Osteocyte (in vitro differentiated cells): ENCODE measurements around the gene MLX. TPM values are rescaled to one million over a fixed set of nuclear protein-coding genes. Genes with fewer than 3 reads are reported as not detected.

ENCODE experiments used
- DNase-seq: peaks from one replicate; pipeline ENCODE4 v3.0.0; 2021; ENCODE audit warnings: mixed read lengths; ENCODE audit not compliant: unreplicated experiment; ENCODE audit errors: extremely low spot score
- H3K27ac Mint-ChIP-seq: one replicate; pipeline ENCODE4 v1.8.0; 2021; ENCODE audit warnings: mild to moderate bottlenecking, mixed read lengths; ENCODE audit not compliant: unreplicated experiment
- H3K27me3 Mint-ChIP-seq: one replicate; pipeline ENCODE4 v1.8.0; 2021; ENCODE audit warnings: mixed read lengths; ENCODE audit not compliant: unreplicated experiment
- H3K36me3 Mint-ChIP-seq: one replicate; pipeline ENCODE4 v1.8.0; 2021; ENCODE audit warnings: mixed read lengths; ENCODE audit not compliant: unreplicated experiment
- H3K4me1 Mint-ChIP-seq: one replicate; pipeline ENCODE4 v1.8.0; 2021; ENCODE audit warnings: mixed read lengths; ENCODE audit not compliant: unreplicated experiment
- H3K4me3 Mint-ChIP-seq: one replicate; pipeline ENCODE4 v1.8.0; 2021; ENCODE audit warnings: mild to moderate bottlenecking, moderate library complexity, mixed read lengths; ENCODE audit not compliant: unreplicated experiment
- H3K9me3 Mint-ChIP-seq: one replicate; pipeline ENCODE4 v1.8.0; 2021; ENCODE audit warnings: mixed read lengths; ENCODE audit not compliant: unreplicated experiment
- total RNA-seq: library from RNA; stranded (reverse); gene quantifications from 2 replicates; pipeline ENCODE4 v1.2.1, GENCODE V29; 2021
- TF ChIP-seq, protein P1 (sequence below): fragments of 200-600 bp; sonication (generic); IDR thresholded peaks from 2 replicates; pipeline ENCODE4 v1.5.0; 2021; ENCODE audit warnings: antibody characterized with exemption, mild to moderate bottlenecking, moderate library complexity

MLX gene
- total RNA-seq, 1 donor from 2014 or later = 34.6 TPM

DNA sequence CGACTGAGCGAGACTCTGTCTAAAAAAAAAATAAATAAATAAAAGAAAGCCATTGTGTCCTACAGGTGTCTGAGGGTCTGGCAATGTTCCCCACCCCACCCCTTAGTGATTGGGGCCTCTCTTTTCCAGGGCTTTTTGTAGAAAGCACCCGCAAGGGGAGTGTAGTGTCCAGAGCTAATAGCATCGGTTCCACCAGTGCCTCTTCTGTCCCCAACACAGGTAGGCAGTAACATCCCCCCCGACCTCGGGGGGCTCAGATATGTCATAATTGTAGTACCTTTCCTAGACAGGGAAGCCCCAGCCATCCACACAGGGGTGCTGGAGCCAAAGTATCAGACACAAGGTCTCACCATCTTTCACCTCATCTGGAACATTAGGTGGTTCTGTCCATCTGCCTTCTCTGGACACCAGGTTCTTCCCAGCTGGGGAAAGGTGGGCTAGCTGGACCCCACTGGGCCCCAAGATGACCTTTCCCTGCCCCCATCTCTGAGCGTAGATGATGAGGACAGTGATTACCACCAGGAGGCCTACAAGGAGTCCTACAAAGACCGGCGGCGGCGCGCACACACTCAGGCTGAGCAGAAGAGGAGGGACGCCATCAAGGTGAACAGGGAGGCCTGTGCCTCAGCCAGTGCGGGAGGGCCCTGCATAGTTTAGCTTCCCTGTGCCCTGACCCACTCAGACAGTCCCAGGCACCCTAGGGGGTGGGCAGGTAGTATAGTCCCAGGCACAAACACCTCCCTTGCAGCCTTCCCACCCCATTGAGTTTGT, 1.6 kb downstream of the MLX start:
- H3K27ac Mint-ChIP-seq = peak overlapping the region; percentile 92
- no peak for DNase-seq
- H3K9me3 Mint-ChIP-seq = no peaks in the 10 kb centered on the region
- H3K4me3 Mint-ChIP-seq = peak overlapping the region; percentile 91
- peaks cover 27% of the 10 kb centered on the region for H3K36me3 Mint-ChIP-seq
- TF ChIP-seq, protein P1, sequence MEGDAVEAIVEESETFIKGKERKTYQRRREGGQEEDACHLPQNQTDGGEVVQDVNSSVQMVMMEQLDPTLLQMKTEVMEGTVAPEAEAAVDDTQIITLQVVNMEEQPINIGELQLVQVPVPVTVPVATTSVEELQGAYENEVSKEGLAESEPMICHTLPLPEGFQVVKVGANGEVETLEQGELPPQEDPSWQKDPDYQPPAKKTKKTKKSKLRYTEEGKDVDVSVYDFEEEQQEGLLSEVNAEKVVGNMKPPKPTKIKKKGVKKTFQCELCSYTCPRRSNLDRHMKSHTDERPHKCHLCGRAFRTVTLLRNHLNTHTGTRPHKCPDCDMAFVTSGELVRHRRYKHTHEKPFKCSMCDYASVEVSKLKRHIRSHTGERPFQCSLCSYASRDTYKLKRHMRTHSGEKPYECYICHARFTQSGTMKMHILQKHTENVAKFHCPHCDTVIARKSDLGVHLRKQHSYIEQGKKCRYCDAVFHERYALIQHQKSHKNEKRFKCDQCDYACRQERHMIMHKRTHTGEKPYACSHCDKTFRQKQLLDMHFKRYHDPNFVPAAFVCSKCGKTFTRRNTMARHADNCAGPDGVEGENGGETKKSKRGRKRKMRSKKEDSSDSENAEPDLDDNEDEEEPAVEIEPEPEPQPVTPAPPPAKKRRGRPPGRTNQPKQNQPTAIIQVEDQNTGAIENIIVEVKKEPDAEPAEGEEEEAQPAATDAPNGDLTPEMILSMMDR = no peak
- no peaks in the 10 kb centered on the region for H3K27me3 Mint-ChIP-seq
- H3K4me1 Mint-ChIP-seq = peaks cover 18% of the 10 kb centered on the region

DNA sequence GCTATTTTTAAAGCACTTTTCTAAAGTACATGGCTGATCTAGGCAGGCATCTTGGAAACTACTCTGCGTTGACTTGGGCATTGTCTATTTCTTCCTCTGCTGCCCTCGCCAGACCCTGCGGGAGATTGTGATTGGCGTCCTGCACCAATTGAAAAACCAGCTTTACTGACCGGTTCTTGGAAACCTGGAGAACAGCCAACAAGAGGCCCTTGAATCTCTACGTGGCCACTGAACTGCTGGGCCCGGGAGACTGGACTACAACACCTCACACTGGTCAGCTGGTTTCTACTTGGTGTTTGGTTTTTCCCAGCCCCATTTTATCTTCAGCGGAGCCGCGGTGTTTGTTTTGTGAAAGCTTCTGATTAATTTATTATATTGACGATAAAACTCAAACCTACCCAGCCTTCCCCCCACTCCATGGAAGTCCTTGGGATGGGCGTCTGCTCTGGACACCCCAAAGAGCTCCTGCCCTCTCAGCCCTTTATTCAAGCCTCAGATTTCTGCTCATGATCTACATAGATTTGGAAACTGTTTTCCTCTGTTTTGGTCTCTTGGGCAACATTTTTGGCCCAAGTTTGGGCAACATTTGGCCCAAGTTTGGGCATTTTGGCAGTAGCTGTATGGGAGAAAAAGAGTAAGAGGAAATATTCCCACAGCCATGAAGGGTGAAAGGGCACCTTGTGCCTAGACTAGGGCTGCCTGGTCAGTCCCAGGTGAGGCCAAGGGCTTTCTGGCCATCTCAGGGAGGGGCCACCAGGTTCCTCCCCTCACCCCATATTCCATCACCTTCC, 4.7 kb downstream of the MLX start:
- peaks cover 16% of the 10 kb centered on the region for H3K4me1 Mint-ChIP-seq
- no peaks in the 10 kb centered on the region for H3K27me3 Mint-ChIP-seq
- H3K36me3 Mint-ChIP-seq = peaks cover 33% of the 10 kb centered on the region
- no peak overlapping the region for H3K27ac Mint-ChIP-seq
- no peak overlapping the region for H3K4me3 Mint-ChIP-seq
- no peak for DNase-seq
- TF ChIP-seq, protein P1 = no peak
- no peaks in the 10 kb centered on the region for H3K9me3 Mint-ChIP-seq

DNA sequence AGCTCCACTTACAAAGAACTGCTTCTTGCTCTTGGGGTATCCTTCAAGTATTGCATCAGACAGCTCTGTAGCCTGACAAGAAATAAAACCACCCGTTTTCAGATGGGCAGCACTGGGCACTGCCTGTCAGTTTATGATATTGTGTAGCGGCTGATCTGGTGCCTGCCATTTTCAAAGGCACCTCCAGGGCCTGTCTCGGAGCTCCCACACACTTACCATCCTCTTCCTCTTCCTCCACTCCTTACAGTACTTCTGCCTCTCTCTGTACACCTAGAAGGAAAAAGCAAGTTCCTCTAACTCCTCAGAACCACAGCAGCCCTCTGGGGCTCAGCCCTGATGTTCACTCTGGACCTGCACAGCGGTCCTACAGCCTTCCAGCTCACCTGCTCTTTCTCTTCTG, 6.2 kb downstream of the MLX start:
- peaks cover 16% of the 10 kb centered on the region for H3K4me1 Mint-ChIP-seq
- H3K27me3 Mint-ChIP-seq = no peaks in the 10 kb centered on the region
- TF ChIP-seq, protein P1 = no peak
- no peak overlapping the region for H3K27ac Mint-ChIP-seq
- no peaks in the 10 kb centered on the region for H3K9me3 Mint-ChIP-seq
- H3K36me3 Mint-ChIP-seq = peaks cover 31% of the 10 kb centered on the region
- H3K4me3 Mint-ChIP-seq = no peak overlapping the region
- DNase-seq = no peak

DNA sequence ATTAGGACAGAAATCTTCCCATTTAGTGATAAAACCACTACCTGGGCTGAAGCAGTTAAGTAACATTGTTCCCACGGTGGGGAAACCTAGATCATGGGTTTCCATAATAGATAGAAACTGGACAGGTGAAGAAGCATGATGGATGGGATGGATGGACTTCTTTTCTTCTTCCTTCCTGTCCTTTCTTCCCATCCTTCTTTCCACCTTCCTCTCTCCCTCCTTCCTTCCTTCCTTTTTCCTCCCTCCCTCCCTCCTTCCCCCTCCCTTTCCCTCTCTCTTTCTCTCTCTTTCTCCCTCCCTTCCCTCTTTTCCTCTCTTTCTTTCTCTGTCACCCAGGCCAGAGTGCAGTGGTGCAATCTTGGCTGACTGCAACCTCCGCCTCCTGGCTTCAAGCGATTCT, 7.6 kb downstream of the MLX start:
- H3K36me3 Mint-ChIP-seq = peaks cover 28% of the 10 kb centered on the region
- no peaks in the 10 kb centered on the region for H3K9me3 Mint-ChIP-seq
- H3K4me1 Mint-ChIP-seq = peaks cover 23% of the 10 kb centered on the region
- DNase-seq = no peak
- TF ChIP-seq, protein P1 = no peak
- no peaks in the 10 kb centered on the region for H3K27me3 Mint-ChIP-seq
- H3K4me3 Mint-ChIP-seq = no peak overlapping the region
- no peak overlapping the region for H3K27ac Mint-ChIP-seq

DNA sequence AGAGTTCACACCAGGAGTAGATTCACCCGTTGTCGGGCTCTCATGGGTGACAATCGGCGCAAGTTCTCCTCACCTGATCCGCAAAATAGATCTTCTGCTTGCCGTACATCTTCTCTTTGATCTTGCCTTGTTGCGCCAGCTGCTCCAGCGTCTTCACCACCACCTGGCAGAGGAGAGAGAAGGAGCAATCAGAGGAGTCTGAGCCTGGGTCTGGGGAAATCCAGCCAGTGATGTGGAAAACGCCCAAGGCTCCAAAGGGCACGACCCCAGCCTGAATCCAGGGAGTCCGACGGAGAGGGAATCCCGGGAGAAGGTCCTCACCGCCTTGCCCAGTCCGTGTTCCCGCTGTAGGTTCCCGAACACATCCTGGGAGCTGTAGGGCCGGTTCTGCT, 10.2 kb downstream of the MLX start:
- DNase-seq = no peak
- H3K27ac Mint-ChIP-seq = peak overlapping the region; percentile 98
- H3K4me3 Mint-ChIP-seq = peak overlapping the region; percentile 98
- TF ChIP-seq, protein P1 = no peak
- no peaks in the 10 kb centered on the region for H3K9me3 Mint-ChIP-seq
- H3K36me3 Mint-ChIP-seq = peaks cover 23% of the 10 kb centered on the region
- no peaks in the 10 kb centered on the region for H3K27me3 Mint-ChIP-seq
- peaks cover 23% of the 10 kb centered on the region for H3K4me1 Mint-ChIP-seq
